Measurements from ENCODE around the gene FMN2.

Gene FMN2

DNA sequence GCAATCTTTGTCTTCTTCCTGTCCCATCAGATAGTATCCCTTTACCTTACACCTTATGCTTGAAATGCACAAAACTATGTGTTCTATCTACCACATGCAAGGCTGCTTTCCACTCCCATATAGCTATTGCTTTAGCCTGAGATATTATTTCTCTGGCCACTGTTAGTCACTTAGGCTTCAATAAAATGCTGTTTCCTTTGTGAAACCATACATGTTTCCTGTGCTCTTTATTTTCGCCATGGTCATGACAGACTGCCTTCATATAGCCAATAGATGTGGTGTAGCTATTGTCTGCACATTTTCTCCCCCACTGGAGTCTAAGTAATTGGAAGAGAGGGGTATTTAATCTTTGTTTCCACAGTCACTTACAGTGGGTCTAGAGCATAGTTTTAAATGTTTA is 411.9 kb downstream of the FMN2 start:
- Histone ChIP-seq H3K36me3 (ENCODE audit: control insufficient read depth in 1 of 2, insufficient read depth in 2 of 2, low read length in 2 of 2) (peaks cover 0 to 1% of the 10 kb centered on the region in 2 experiments), H3K27me3 (ENCODE audit: insufficient read depth, low read length) (no peaks in the 10 kb centered on the region), H3K18ac (ENCODE audit: low read length) (no peak overlapping the region), H4K91ac (ENCODE audit: low read depth, low read length) (no peak overlapping the region), H4K8ac (ENCODE audit: low read depth, low read length) (no peak overlapping the region), H3K9ac (ENCODE audit: low read length) (no peak overlapping the region), H2BK120ac (ENCODE audit: insufficient read depth, low read length, poor library complexity) (no peak overlapping the region), H4K12ac (ENCODE audit: low read depth, low read length) (no peak overlapping the region), H3K14ac (ENCODE audit: low read length) (no peak overlapping the region), H2BK12ac (ENCODE audit: low read length) (no peak overlapping the region), H3K23ac (ENCODE audit: low read length) (no peak overlapping the region), H2AFZ (ENCODE audit: insufficient read depth, low read length, poor library complexity) (no peak overlapping the region), H3K79me1 (ENCODE audit: low read length) (peaks cover 12% of the 10 kb centered on the region), H3K79me2 (ENCODE audit: control insufficient read depth, insufficient read depth, low read length, poor library complexity) (peaks cover 2% of the 10 kb centered on the region), H2BK5ac (ENCODE audit: low read depth, low read length, poor library complexity) (no peak overlapping the region), H3K4me1 (ENCODE audit: control insufficient read depth in 1 of 2, insufficient read depth in 2 of 2, low read length in 2 of 2) (peaks cover 5 to 14% of the 10 kb centered on the region in 2 experiments), H3K4ac (ENCODE audit: low read depth, low read length) (no peak overlapping the region), H3K9me3 (ENCODE audit: insufficient read depth, low read depth, low read length) (no peaks in the 10 kb centered on the region), H2AK5ac (ENCODE audit: low read length) (no peak overlapping the region), H3K27ac (ENCODE audit: low read depth, low read length) (no peak overlapping the region), H3K4me2 (ENCODE audit: low read length) (no peak overlapping the region), H3K4me3 (ENCODE audit: low read depth, low read length) (no peak overlapping the region)
- DNase-seq, result no peak
- no CpG with 5 or more reads among the region's 1 CpG for WGBS (ENCODE audit: extremely low coverage, insufficient coverage, insufficient read length)

DNA sequence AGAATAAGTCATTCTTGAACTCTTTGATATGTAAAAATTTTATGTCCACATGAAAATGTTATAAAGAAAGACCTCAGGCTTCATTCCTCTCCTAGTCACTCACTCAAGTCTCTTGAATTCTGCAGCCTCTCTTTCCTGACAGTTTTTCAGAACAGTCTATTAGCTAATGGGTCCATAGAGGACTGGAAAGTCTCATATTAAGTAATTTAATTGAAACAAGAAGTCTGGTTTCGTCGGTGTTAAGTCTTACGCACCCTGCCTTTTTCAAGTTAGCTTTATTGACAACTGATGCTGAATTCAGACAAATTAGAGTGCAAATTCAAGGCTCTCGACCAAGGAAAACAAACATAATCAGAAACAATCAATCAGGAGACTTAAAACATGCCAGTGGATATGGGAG is 414.5 kb downstream of the FMN2 start:
- no peak overlapping the region for H2AFZ ChIP-seq (ENCODE audit: insufficient read depth, low read length, poor library complexity)
- H2BK120ac ChIP-seq (ENCODE audit: insufficient read depth, low read length, poor library complexity), result no peak overlapping the region
- no peak overlapping the region for H2BK12ac ChIP-seq (ENCODE audit: low read length)
- H3K9me3 ChIP-seq (ENCODE audit: insufficient read depth, low read depth, low read length), result no peaks in the 10 kb centered on the region
- H3K4me2 ChIP-seq (ENCODE audit: low read length), result no peak overlapping the region
- H3K18ac ChIP-seq (ENCODE audit: low read length), result no peak overlapping the region
- H3K4me1 ChIP-seq (ENCODE audit: control insufficient read depth in 1 of 2, insufficient read depth in 2 of 2, low read length in 2 of 2), result peaks cover 0 to 4% of the 10 kb centered on the region in 2 experiments
- H2BK5ac ChIP-seq (ENCODE audit: low read depth, low read length, poor library complexity), result no peak overlapping the region
- H4K8ac ChIP-seq (ENCODE audit: low read depth, low read length), result no peak overlapping the region
- no peak overlapping the region for H4K91ac ChIP-seq (ENCODE audit: low read depth, low read length)
- peaks cover 0 to 1% of the 10 kb centered on the region in 2 experiments for H3K36me3 ChIP-seq (ENCODE audit: control insufficient read depth in 1 of 2, insufficient read depth in 2 of 2, low read length in 2 of 2)
- no peak overlapping the region for H3K14ac ChIP-seq (ENCODE audit: low read length)
- no peaks in the 10 kb centered on the region for H3K27me3 ChIP-seq (ENCODE audit: insufficient read depth, low read length)
- no peak overlapping the region for H3K27ac ChIP-seq (ENCODE audit: low read depth, low read length)
- H4K12ac ChIP-seq (ENCODE audit: low read depth, low read length), result no peak overlapping the region
- no peak for DNase-seq
- no peaks in the 10 kb centered on the region for H3K79me2 ChIP-seq (ENCODE audit: control insufficient read depth, insufficient read depth, low read length, poor library complexity)
- no peak overlapping the region for H3K4ac ChIP-seq (ENCODE audit: low read depth, low read length)
- H3K4me3 ChIP-seq (ENCODE audit: low read depth, low read length), result no peak overlapping the region
- H3K9ac ChIP-seq (ENCODE audit: low read length), result no peak overlapping the region
- no peak overlapping the region for H3K23ac ChIP-seq (ENCODE audit: low read length)
- whole genome bisulfite sequencing (ENCODE audit: extremely low coverage, insufficient coverage, insufficient read length), result no CpG with 5 or more reads among the region's 4 CpGs
- peaks cover 3% of the 10 kb centered on the region for H3K79me1 ChIP-seq (ENCODE audit: low read length)
- H2AK5ac ChIP-seq (ENCODE audit: low read length), result no peak overlapping the region

DNA sequence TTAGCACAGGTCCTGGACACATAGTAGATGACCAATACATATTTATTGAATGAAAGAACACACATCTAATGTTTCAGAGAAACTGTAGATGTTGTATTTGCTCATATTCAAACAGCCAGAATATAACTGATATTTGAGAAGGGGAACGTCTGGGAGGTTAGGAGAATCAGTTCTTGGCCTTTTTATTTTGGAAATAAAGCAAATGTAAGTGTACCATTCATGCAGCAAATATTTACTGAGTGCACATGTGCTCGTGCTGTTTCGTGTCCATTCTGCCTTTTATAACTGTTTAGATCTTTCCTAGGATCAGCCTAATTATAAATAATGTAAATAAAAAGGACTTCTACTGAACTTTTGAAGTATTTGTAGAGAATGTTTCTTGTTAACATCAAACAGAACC is 416.5 kb downstream of the FMN2 start:
- H3K4me1 ChIP-seq (ENCODE audit: control insufficient read depth in 1 of 2, insufficient read depth in 2 of 2, low read length in 2 of 2), result no peaks in the 10 kb centered on the region
- WGBS (ENCODE audit: extremely low coverage, insufficient coverage, insufficient read length), result no CpG with 5 or more reads among the region's 3 CpGs

DNA sequence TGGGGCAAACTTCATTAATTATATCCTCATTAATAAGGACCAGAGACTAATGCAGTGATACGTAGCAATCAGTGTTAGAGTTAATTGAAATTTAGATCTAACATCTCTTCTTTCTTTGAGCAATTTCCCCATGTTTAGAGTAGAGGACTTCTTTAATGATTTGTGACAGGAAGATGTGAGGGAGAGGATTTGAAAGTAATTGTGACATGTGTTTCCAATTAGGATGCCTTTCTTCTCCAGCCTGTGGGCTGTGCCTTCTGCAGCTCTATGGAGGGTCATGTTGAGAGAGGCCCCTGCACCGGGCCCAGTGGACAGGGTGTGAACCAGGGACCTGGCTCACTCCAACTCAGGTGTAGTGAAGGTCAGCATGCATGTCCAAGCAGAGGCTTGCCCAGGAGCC is 417.3 kb downstream of the FMN2 start:
- H3K23ac ChIP-seq (ENCODE audit: low read length), result no peak overlapping the region
- no peak overlapping the region for H4K12ac ChIP-seq (ENCODE audit: low read depth, low read length)
- no peak overlapping the region for H3K14ac ChIP-seq (ENCODE audit: low read length)
- no peak overlapping the region for H2BK12ac ChIP-seq (ENCODE audit: low read length)
- no peak overlapping the region for H3K4me3 ChIP-seq (ENCODE audit: low read depth, low read length)
- H3K4me2 ChIP-seq (ENCODE audit: low read length), result no peak overlapping the region
- no peak overlapping the region for H3K9ac ChIP-seq (ENCODE audit: low read length)
- H4K8ac ChIP-seq (ENCODE audit: low read depth, low read length), result no peak overlapping the region
- H3K27ac ChIP-seq (ENCODE audit: low read depth, low read length), result no peak overlapping the region
- H2BK5ac ChIP-seq (ENCODE audit: low read depth, low read length, poor library complexity), result no peak overlapping the region
- H3K4ac ChIP-seq (ENCODE audit: low read depth, low read length), result no peak overlapping the region
- H2AFZ ChIP-seq (ENCODE audit: insufficient read depth, low read length, poor library complexity), result no peak overlapping the region
- no peak overlapping the region for H2BK120ac ChIP-seq (ENCODE audit: insufficient read depth, low read length, poor library complexity)
- no peak overlapping the region for H4K91ac ChIP-seq (ENCODE audit: low read depth, low read length)
- H2AK5ac ChIP-seq (ENCODE audit: low read length), result no peak overlapping the region
- no peaks in the 10 kb centered on the region for H3K27me3 ChIP-seq (ENCODE audit: insufficient read depth, low read length)
- no peaks in the 10 kb centered on the region for H3K79me1 ChIP-seq (ENCODE audit: low read length)
- H3K4me1 ChIP-seq (ENCODE audit: control insufficient read depth in 1 of 2, insufficient read depth in 2 of 2, low read length in 2 of 2), result no peaks in the 10 kb centered on the region
- no peak for DNase-seq
- WGBS (ENCODE audit: extremely low coverage, insufficient coverage, insufficient read length), result no CpG with 5 or more reads among the region's 2 CpGs
- no peaks in the 10 kb centered on the region for H3K9me3 ChIP-seq (ENCODE audit: insufficient read depth, low read depth, low read length)
- H3K36me3 ChIP-seq (ENCODE audit: control insufficient read depth in 1 of 2, insufficient read depth in 2 of 2, low read length in 2 of 2), result peaks cover 0 to 1% of the 10 kb centered on the region in 2 experiments
- no peak overlapping the region for H3K18ac ChIP-seq (ENCODE audit: low read length)
- no peaks in the 10 kb centered on the region for H3K79me2 ChIP-seq (ENCODE audit: control insufficient read depth, insufficient read depth, low read length, poor library complexity)

More for the DNA sequence above, 416.5 kb downstream of the FMN2 start:
- H3K4me3 ChIP-seq (ENCODE audit: low read depth, low read length), result no peak overlapping the region
- H3K9ac ChIP-seq (ENCODE audit: low read length), result no peak overlapping the region
- no peak overlapping the region for H2BK12ac ChIP-seq (ENCODE audit: low read length)
- DNase-seq, result no peak
- no peak overlapping the region for H3K4ac ChIP-seq (ENCODE audit: low read depth, low read length)
- no peak overlapping the region for H3K18ac ChIP-seq (ENCODE audit: low read length)
- no peak overlapping the region for H2AK5ac ChIP-seq (ENCODE audit: low read length)
- H2BK120ac ChIP-seq (ENCODE audit: insufficient read depth, low read length, poor library complexity), result no peak overlapping the region
- H3K79me2 ChIP-seq (ENCODE audit: control insufficient read depth, insufficient read depth, low read length, poor library complexity), result no peaks in the 10 kb centered on the region
- H3K27me3 ChIP-seq (ENCODE audit: insufficient read depth, low read length), result no peaks in the 10 kb centered on the region
- no peak overlapping the region for H2BK5ac ChIP-seq (ENCODE audit: low read depth, low read length, poor library complexity)
- no peak overlapping the region for H2AFZ ChIP-seq (ENCODE audit: insufficient read depth, low read length, poor library complexity)
- H4K91ac ChIP-seq (ENCODE audit: low read depth, low read length), result no peak overlapping the region
- no peak overlapping the region for H3K27ac ChIP-seq (ENCODE audit: low read depth, low read length)
- H3K9me3 ChIP-seq (ENCODE audit: insufficient read depth, low read depth, low read length), result no peaks in the 10 kb centered on the region
- H3K23ac ChIP-seq (ENCODE audit: low read length), result no peak overlapping the region
- H4K8ac ChIP-seq (ENCODE audit: low read depth, low read length), result no peak overlapping the region
- H4K12ac ChIP-seq (ENCODE audit: low read depth, low read length), result no peak overlapping the region
- no peak overlapping the region for H3K4me2 ChIP-seq (ENCODE audit: low read length)
- H3K79me1 ChIP-seq (ENCODE audit: low read length), result no peaks in the 10 kb centered on the region
- no peak overlapping the region for H3K14ac ChIP-seq (ENCODE audit: low read length)
- peaks cover 0 to 1% of the 10 kb centered on the region in 2 experiments for H3K36me3 ChIP-seq (ENCODE audit: control insufficient read depth in 1 of 2, insufficient read depth in 2 of 2, low read length in 2 of 2)

Measured in trophoblast cell (in vitro differentiated cells and primary cell).